K562 (cell line): ENCODE data around the gene TEX50. TPM values are rescaled to one million over a fixed set of nuclear protein-coding genes. Genes with fewer than 3 reads are reported as not detected.
"Not testable (repeated sequence)": the region's sequence is repeated elsewhere in the genome, so short reads cannot be mapped to it uniquely, and the experiment has no call there.

ENCODE experiments used
- ATAC-seq: fragments of 200-7000 bp; cut with Tn5 transposase; 3 replicates; pipeline ENCODE4 v1.9.1; 2020; ENCODE audit warnings: moderate library complexity
- BruUV-seq: library from RNA; stranded (reverse); fragments of 400-500 nt; replicated peaks from 2 replicates; lab custom pipeline; 2021; lab: Mats Ljungman, UMichigan
- CTCF ChIA-PET: fragments of 300-600 bp; formaldehyde crosslinking; extraction: SDS; loops from one replicate; lab custom pipeline; 2021; ENCODE audit warnings: low intra/inter-chr PET ratio; lab: Yijun Ruan, JAX
- POLR2A ChIA-PET: fragments of 300-600, 350-650 bp; sonication (Branson Sonifier 250); formaldehyde crosslinking; extraction: SDS; loops from one replicate; lab custom pipeline; 2021; ENCODE audit warnings: antibody characterized with exemption, inconsistent platforms; lab: Yijun Ruan, JAX
- DNase-seq, 4 experiments: peaks; one replicate each; pipeline versions ENCODE4 v3.0.0 to v3.0.0-alpha.2; 2011 to 2018; ENCODE audit warnings: low spot score in 3 of 4, mixed read lengths in 3 of 4; ENCODE audit errors: extremely low read depth in 1 of 4
- FAIRE-seq: peaks from 2 replicates; lab custom pipeline; 2011; peaks lifted over from hg19 to GRCh38; lab: Jason Lieb, UNC
- H2AFZ ChIP-seq: 2 replicates; pipeline ENCODE4 v1.6.0; 2011; ENCODE audit warnings: low read depth, low read length, control low read depth, inconsistent platforms
- H3K27ac ChIP-seq: fragments of 200-600 bp; 3 replicates; pipeline ENCODE4 v1.8.0; 2011; ENCODE audit warnings: low read depth, mild to moderate bottlenecking, control low read depth, inconsistent platforms, low read length, moderate library complexity, mixed read lengths; ENCODE audit errors: extremely low read depth
- H3K27me3 ChIP-seq, 2 experiments: fragments of 300-600 bp in 1 of 2; 2 replicates in 1 of 2; 3 replicates in 1 of 2; pipeline versions ENCODE4 v1.6.0 to v1.8.0; 2011; ENCODE audit warnings: inconsistent platforms in 2 of 2, low read length in 2 of 2, mild to moderate bottlenecking in 1 of 2, mixed read lengths in 1 of 2, moderate library complexity in 1 of 2; ENCODE audit not compliant: control insufficient read depth in 2 of 2, insufficient read depth in 2 of 2
- H3K36me3 ChIP-seq: fragments of 300-600 bp; 3 replicates; pipeline ENCODE4 v1.8.0; 2011; ENCODE audit warnings: mild to moderate bottlenecking, low read length, inconsistent platforms; ENCODE audit not compliant: control insufficient read depth, insufficient read depth
- H3K4me1 ChIP-seq, 2 experiments: fragments of 200-600 bp in 1 of 2; replicated peaks in 1 of 2; 2 replicates in 1 of 2; 3 replicates in 1 of 2; pipeline versions ENCODE4 v1.5.1 to v1.8.0; 2011; ENCODE audit warnings: inconsistent platforms in 2 of 2, low read length in 2 of 2, mild to moderate bottlenecking in 1 of 2, mixed read lengths in 1 of 2, moderate library complexity in 1 of 2; ENCODE audit not compliant: control insufficient read depth in 2 of 2, insufficient read depth in 2 of 2
- H3K4me2 ChIP-seq: 2 replicates; pipeline ENCODE4 v1.6.1; 2011; ENCODE audit warnings: low read length, control low read depth, inconsistent platforms, mixed read lengths; ENCODE audit not compliant: insufficient read depth
- H3K4me3 ChIP-seq: fragments of 200-600 bp; sonication (generic), shearing (Covaris generic); 2 replicates; pipeline ENCODE4 v1.5.1; 2016; ENCODE audit warnings: control low read depth, inconsistent platforms
- H3K79me2 ChIP-seq: fragments of 200-600 bp; 3 replicates; pipeline ENCODE4 v1.8.0; 2011; ENCODE audit warnings: low read length, inconsistent platforms; ENCODE audit not compliant: control insufficient read depth, insufficient read depth
- H3K9ac ChIP-seq, 2 experiments: 2 replicates each; pipeline versions ENCODE4 v1.6.0 to v1.6.1; 2011; ENCODE audit warnings: low read depth in 2 of 2, low read length in 2 of 2, control low read depth in 1 of 2, inconsistent platforms in 1 of 2, mild to moderate bottlenecking in 1 of 2, mixed read lengths in 1 of 2; ENCODE audit not compliant: insufficient read depth in 1 of 2
- H3K9me1 ChIP-seq: one replicate; pipeline ENCODE4 v1.6.0; 2011; ENCODE audit warnings: inconsistent platforms, mild to moderate bottlenecking, low read length, moderate library complexity; ENCODE audit not compliant: control insufficient read depth, insufficient read depth
- H3K9me3 ChIP-seq: replicated peaks from 2 replicates; pipeline ENCODE4 v1.5.1; 2011; ENCODE audit warnings: low read depth, low read length, inconsistent platforms; ENCODE audit not compliant: control insufficient read depth, insufficient read depth
- H4K20me1 ChIP-seq: replicated peaks from 2 replicates; pipeline ENCODE4 v1.6.1; 2011; ENCODE audit warnings: low read length, inconsistent platforms, mixed read lengths; ENCODE audit not compliant: control insufficient read depth, insufficient read depth
- CEBPZ ChIP-seq: fragments of 150-350 bp; IDR thresholded peaks from 2 replicates; pipeline ENCODE4 v1.6.1; 2014; ENCODE audit warnings: low read depth, mild to moderate bottlenecking, low read length, borderline replicate concordance
- MEF2D ChIP-seq: conservative IDR thresholded peaks from 2 replicates; pipeline ENCODE4 v1.6.1; 2016; ENCODE audit warnings: low read depth, missing genetic modification characterization, missing compliant biosample characterization
- MEIS2 ChIP-seq: fragments of 450-650 bp; IDR thresholded peaks from 2 replicates; pipeline ENCODE4 v1.6.1; 2014; ENCODE audit warnings: mild to moderate bottlenecking; ENCODE audit not compliant: partially characterized antibody
- NFIC ChIP-seq: fragments of 450-650 bp; IDR thresholded peaks from 2 replicates; pipeline ENCODE4 v1.6.1; 2017; ENCODE audit warnings: mild to moderate bottlenecking, inconsistent platforms
- SMAD4 ChIP-seq: fragments of 250-450 bp; sonication (Bioruptor Pico); conservative IDR thresholded peaks from 2 replicates; pipeline ENCODE4 v1.8.0; 2021; ENCODE audit warnings: inconsistent platforms, mild to moderate bottlenecking, moderate library complexity
- SUPT5H ChIP-seq: fragments of 450-650 bp; IDR thresholded peaks from 2 replicates; pipeline ENCODE4 v1.6.1; 2016
- TAF15 ChIP-seq: fragments of 200-400 bp; formaldehyde crosslinking; IDR thresholded peaks from 2 replicates; pipeline ENCODE4 v1.6.1; 2017; ENCODE audit warnings: mild to moderate bottlenecking, low read depth, low read length, moderate library complexity
- ZNF146 ChIP-seq: IDR thresholded peaks from one replicate; pipeline ENCODE4 v1.6.1; 2018; ENCODE audit warnings: missing compliant biosample characterization; ENCODE audit not compliant: unreplicated experiment
- ZNF316 ChIP-seq: fragments of 450-650 bp; IDR thresholded peaks from 2 replicates; pipeline ENCODE4 v1.6.1; 2016
- ZNF354B ChIP-seq: fragments of 250-450 bp; sonication (Bioruptor Pico); IDR thresholded peaks from 2 replicates; pipeline ENCODE4 v1.4.0; 2020
- ZNF507 ChIP-seq: conservative IDR thresholded peaks from 2 replicates; pipeline ENCODE4 v1.6.1; 2017; ENCODE audit warnings: missing genetic modification characterization, missing compliant biosample characterization
- whole genome bisulfite sequencing: fragments of 100-300 bp; shearing (Covaris generic); methylation state at CpG from one replicate; pipeline ENCODE4 v1.1.6; 2016; ENCODE audit warnings: low coverage, mixed read lengths; ENCODE audit not compliant: insufficient coverage; ENCODE audit errors: missing lambda C conversion rate; 5-methylcytosine and 5-hydroxymethylcytosine counted together
- in situ Hi-C: fragments of 300-500 bp; cut with MboI; formaldehyde crosslinking; loops from 4 replicates; pipeline ENCODE4 v1.15.0; 2018; ENCODE audit warnings: inconsistent platforms, mixed read lengths
- intact Hi-C: fragments of 100-400 bp; cut with micrococcal nuclease; formaldehyde crosslinking; loops from 2 replicates; pipeline ENCODE4 v1.14.2; 2022
- polyA plus RNA-seq, 8 experiments: library from polyadenylated mRNA; depleted of rRNA in 4 of 8; stranded (reverse) in 5 of 8; unstranded in 3 of 8; fragments of >200 nt; fragmentation: Nextera tagmentation in 2 of 8; fragmentation: Illumina TruSeq in 1 of 8; extraction: Ambion mirVana in 2 of 8; extraction: Trizol in 1 of 8; gene quantifications; 2 replicates each; pipeline versions ENCODE4 v1.2.1 to v1.2.3, GENCODE V29; 2011 to 2014; ENCODE audit warnings: inconsistent platforms in 1 of 8, missing spikeins in 1 of 8
- total RNA-seq, 7 experiments: library from RNA; depleted of rRNA in 6 of 7; stranded (reverse); fragments of >200 nt in 6 of 7; fragmentation: Illumina TruSeq in 2 of 7; extraction: Trizol in 2 of 7; gene quantifications; 2 replicates each; pipeline versions ENCODE4 v1.2.1 to v1.2.3, GENCODE V29; 2011 to 2021; ENCODE audit warnings: low replicate concordance in 1 of 7
- TF ChIP-seq, protein P1 (sequence below): fragments of 450-650 bp; IDR thresholded peaks from 2 replicates; pipeline ENCODE4 v1.6.1; 2016

TEX50 gene
- total and polyA plus RNA-seq, 9 of the 15 experiments (the other 6 are each of a cell fraction or from before 2014, with no cell fraction given) = not detected

DNA sequence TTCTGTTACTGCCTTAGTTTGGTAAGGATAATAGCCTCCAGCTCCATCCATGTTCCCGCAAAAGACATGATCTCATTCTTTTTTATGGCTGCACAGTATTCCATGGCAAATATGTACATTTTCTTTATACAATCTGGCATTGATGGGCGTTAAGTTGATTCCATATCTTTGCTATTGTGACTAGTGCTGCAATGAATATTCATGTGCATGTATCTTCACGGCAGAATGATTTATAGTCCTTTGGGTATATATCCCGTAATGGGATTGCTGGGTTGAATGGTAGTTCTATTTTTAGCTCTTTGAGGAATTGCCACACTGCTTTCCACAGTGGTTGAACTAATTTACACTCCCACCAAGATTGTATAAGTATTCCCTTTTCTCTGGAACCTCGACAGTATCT is 44.0 kb upstream of the TEX50 start:
- H3K4me2 ChIP-seq, H3K9me3 ChIP-seq, intact Hi-C loops, H3K27ac ChIP-seq, H3K36me3 ChIP-seq, H3K79me2 ChIP-seq, CTCF ChIA-PET, H4K20me1 ChIP-seq, H3K9ac ChIP-seq, FAIRE-seq, in situ Hi-C loops, H3K4me3 ChIP-seq, BruUV-seq, H2AFZ ChIP-seq, H3K27me3 ChIP-seq, H3K4me1 ChIP-seq, DNase-seq, H3K9me1 ChIP-seq, ATAC-seq: not testable (repeated sequence)
- POLR2A ChIA-PET = interaction anchor here (0.6 to 1.2 kb wide), 3 partner anchors 12 to 17 kb away, joined by 3 to 4 read pairs (median 3); no protein-coding TSS in a partner anchor
- TF ChIP-seq MEF2D (tag) (peak; percentile 70), MEIS2 (peak; percentile 63)
- TF ChIP-seq, protein P1, sequence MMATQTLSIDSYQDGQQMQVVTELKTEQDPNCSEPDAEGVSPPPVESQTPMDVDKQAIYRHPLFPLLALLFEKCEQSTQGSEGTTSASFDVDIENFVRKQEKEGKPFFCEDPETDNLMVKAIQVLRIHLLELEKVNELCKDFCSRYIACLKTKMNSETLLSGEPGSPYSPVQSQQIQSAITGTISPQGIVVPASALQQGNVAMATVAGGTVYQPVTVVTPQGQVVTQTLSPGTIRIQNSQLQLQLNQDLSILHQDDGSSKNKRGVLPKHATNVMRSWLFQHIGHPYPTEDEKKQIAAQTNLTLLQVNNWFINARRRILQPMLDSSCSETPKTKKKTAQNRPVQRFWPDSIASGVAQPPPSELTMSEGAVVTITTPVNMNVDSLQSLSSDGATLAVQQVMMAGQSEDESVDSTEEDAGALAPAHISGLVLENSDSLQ = 0 out of 2 replicates have a peak, but pooled peaks have one; percentile 41
- 21% methylated on average over 5 of the region's 5 CpGs for WGBS

DNA sequence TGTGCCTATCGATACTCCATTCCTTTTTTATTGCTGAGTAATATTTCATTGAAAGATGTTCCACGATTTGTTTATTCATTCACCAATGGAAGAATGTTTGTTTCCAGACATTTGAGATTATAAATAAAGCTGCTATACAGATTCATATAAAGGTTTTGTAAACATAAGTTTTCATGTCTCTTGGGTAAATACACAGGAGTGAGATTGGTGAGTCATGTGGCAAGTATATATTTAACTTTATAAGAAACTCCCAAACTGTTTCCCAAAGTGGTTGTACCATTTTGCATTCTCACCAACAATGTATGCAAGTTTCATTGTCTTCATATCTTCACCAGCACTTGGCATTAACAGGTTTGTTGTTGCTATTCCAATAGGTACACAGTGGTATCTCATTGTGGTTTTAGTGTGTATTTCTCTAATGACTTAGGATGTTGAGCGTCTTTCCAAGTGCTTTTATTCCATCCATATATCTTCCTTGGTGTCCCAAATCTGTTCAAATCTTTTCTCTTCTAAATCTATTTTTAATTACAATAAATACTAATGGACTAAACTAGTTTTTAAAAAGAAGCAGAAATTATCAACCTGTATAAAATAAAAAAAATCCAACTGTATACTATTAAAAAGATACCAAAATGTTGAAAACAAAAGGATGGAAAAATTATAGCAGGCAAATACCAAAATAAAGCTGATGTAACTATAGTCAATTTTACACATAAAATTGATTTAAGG is 38.9 kb upstream of the TEX50 start:
- intact Hi-C loops = no loop called here
- H3K9me1 ChIP-seq = no peaks in the 10 kb centered on the region
- H3K27ac ChIP-seq = no peak overlapping the region
- no peak overlapping the region for H3K9ac ChIP-seq
- ATAC-seq = no peak
- ChIA-PET POLR2A (no interaction called here), CTCF (no interaction called here)
- no peaks in the 10 kb centered on the region for H3K4me1 ChIP-seq
- H3K27me3 ChIP-seq = no peaks in the 10 kb centered on the region
- in situ Hi-C loops = no loop called here
- no peak overlapping the region for H3K4me2 ChIP-seq
- no peak overlapping the region for H3K4me3 ChIP-seq
- no peaks in the 10 kb centered on the region for H4K20me1 ChIP-seq
- no peaks in the 10 kb centered on the region for H3K9me3 ChIP-seq
- no peaks in the 10 kb centered on the region for H3K36me3 ChIP-seq
- no peak for DNase-seq
- 14% methylated on average over 3 of the region's 3 CpGs for WGBS
- BruUV-seq = no TSS peak
- FAIRE-seq = no peak
- no peaks in the 10 kb centered on the region for H3K79me2 ChIP-seq
- H2AFZ ChIP-seq = no peak overlapping the region
- TF ChIP-seq SUPT5H = no peak
- no peak for TF ChIP-seq TAF15
- peak; percentile 97 for TF ChIP-seq ZNF507 (tag)
- TF ChIP-seq ZNF316 = peak; percentile 14; the same call in 1 of the 2 replicates
- TF ChIP-seq SMAD4 (CRISPR knock-in tag) = no peak
- no peak for TF ChIP-seq NFIC
- TF ChIP-seq CEBPZ = no peak
- peak; percentile 34 for TF ChIP-seq ZNF146 (CRISPR knock-in tag)
- peak; percentile 40; the same call in 1 of the 2 replicates for TF ChIP-seq ZNF354B (CRISPR knock-in tag)
